ENCODE data around the gene ST13. TPM values are rescaled to one million over a fixed set of nuclear protein-coding genes. Genes with fewer than 3 reads are reported as not detected.

ST13 gene
- 14.1 and 31.7 TPM in 2 replicates for total RNA-seq (2011; cell fraction: chromatin; rRNA removed; ENCODE audit: low replicate concordance)
- 15.8 and 17.4 TPM in 2 replicates for total RNA-seq (2011; cell fraction: nucleolus; rRNA removed)
- total RNA-seq (2011; cell fraction: nucleoplasm; rRNA removed): 18.7 and 29.5 TPM in 2 replicates
- total RNA-seq (2014; rRNA removed) (178 and 255 TPM in 2 replicates), total RNA-seq (2014; rRNA removed; fragmentation: Illumina TruSeq; extraction: Trizol) (247 and 287 TPM in 2 replicates), total RNA-seq (2015; rRNA removed; fragmentation: Illumina TruSeq; extraction: Trizol) (306 and 311 TPM in 2 replicates), total RNA-seq (2021) (172 and 195 TPM in 2 replicates), polyA plus RNA-seq (2011; rRNA removed) (149 and 163 TPM in 2 replicates), polyA plus RNA-seq (2014; fragmentation: Illumina TruSeq; extraction: Trizol) (229 and 236 TPM in 2 replicates), polyA plus RNA-seq (2014; fragmentation: Nextera tagmentation; extraction: Ambion mirVana) (10 to 100 TPM; 53.6 to 69.7 TPM), polyA plus RNA-seq (2014; rRNA removed) (133 and 154 TPM in 2 replicates), polyA minus RNA-seq (2011; rRNA and poly(A)+ RNA removed) (192 and 227 TPM in 2 replicates), Bru-seq, nascent RNA (percentile 84 among the genes with signal in this experiment), BruChase-seq, experiment 1, labeled RNA remaining after a 2-hour chase (percentile 93 among the genes with signal in this experiment), BruChase-seq, experiment 2, labeled RNA remaining after a 6-hour chase (percentile 94 among the genes with signal in this experiment)
- polyA plus RNA-seq (2011; cell fraction: cytosol; rRNA removed): 37.7 and 60.8 TPM in 2 replicates
- polyA plus RNA-seq (2011; cell fraction: nucleus; rRNA removed): 21.8 and 44.2 TPM in 2 replicates
- 266 and 314 TPM in 2 replicates for polyA plus RNA-seq (2012)
- 89.3 and 102 TPM in 2 replicates for polyA minus RNA-seq (2011; cell fraction: cytosol; rRNA and poly(A)+ RNA removed)
- polyA minus RNA-seq (2011; cell fraction: nucleus; rRNA and poly(A)+ RNA removed): 9.3 and 23.3 TPM in 2 replicates
- long read RNA-seq, experiment 1, transcript ST13-201 (12 exons, 3,595 nt): major isoform, 403 of 530 reads
- long read RNA-seq, experiment 1, partial matches to known transcripts: 43 of 530 reads
- long read RNA-seq, experiment 1, other reads (novel, unspliced or antisense): 84 of 530 reads
- long read RNA-seq, experiment 2, transcript ST13-201 (12 exons, 3,595 nt): major isoform, 87 of 229 reads
- long read RNA-seq, experiment 2, partial matches to known transcripts: 51 of 229 reads
- long read RNA-seq, experiment 2, other reads (novel, unspliced or antisense): 91 of 229 reads
- long read RNA-seq, experiment 3, transcript ST13-201 (12 exons, 3,595 nt): major isoform, 202 of 245 reads
- long read RNA-seq, experiment 3, partial matches to known transcripts: 26 of 245 reads
- long read RNA-seq, experiment 3, other reads (novel, unspliced or antisense): 17 of 245 reads

DNA sequence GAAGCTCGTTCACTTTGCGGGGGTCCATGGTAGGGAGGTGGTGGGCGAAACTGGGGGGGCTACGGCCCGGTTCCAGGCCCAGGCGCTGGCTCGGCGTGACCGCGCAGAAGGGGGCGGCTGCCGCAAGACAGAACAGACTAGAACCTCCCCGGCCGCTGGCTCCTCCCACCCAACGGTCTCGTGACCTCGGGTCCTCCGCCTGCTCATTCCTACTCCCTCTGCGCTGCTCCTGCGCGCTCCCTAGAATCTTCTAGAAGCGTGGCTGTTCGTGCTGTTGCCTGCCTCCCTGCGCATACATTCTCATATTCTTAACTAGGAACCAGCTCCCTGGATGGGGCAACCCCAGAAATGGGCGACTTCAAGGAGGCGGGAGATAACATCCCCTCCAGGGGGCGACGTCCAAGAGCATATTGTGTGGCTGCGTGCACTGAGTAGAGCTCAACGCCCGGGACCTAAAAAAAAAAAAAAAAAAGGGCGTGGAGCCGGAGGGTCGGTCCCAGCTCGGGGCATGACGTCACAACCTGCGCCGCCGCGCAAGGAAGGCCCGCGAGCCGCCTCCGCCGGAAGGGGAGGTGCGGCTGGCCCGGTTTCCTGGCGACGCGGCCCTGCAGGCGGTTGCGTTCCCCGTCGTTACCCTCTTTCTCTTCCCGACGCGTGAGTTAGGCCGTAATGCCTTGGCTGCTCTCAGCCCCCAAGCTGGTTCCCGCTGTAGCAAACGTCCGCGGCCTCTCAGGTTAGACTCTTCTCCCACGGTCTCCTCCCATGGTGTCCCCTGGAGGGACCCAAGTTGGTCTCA is at the start of gene ST13, which contains the start of gene XPNPEP3:
Gene ST13 (minus strand): TSS at position 127 of the 796 bp plus-strand sequence. CDS start 99 bp downstream, at position 28.
Gene XPNPEP3 (plus strand): TSS at position 636 of the 796 bp plus-strand sequence. CDS start 34 bp downstream, at position 670.
- Histone ChIP-seq H3K4me2 (ENCODE audit: insufficient read depth, low read length) (peak within 1 kb of the TSS; percentile 88), H2AFZ (ENCODE audit: low read depth, low read length) (peak within 1 kb of the TSS; percentile 95), H3K27me3 (ENCODE audit: control insufficient read depth in 2 of 2, insufficient read depth in 2 of 2, low read length in 2 of 2) (no peaks in the 10 kb centered on the region), H3K9me1 (ENCODE audit: control insufficient read depth, insufficient read depth, low read length) (no peaks in the 10 kb centered on the region), H3K9me3 (replicated peaks; ENCODE audit: control insufficient read depth, insufficient read depth, low read depth, low read length) (no peaks in the 10 kb centered on the region), H3K4me1 (replicated peaks in 1 of 2; ENCODE audit: control insufficient read depth in 2 of 2, insufficient read depth in 2 of 2, low read length in 2 of 2) (peaks cover 7 to 10% of the 10 kb centered on the region in 2 experiments; a peak in 3 of 5 replicates), H3K27ac (ENCODE audit: extremely low read depth, low read depth, low read length) (peak within 1 kb of the TSS; percentile 95), H3K79me2 (ENCODE audit: control insufficient read depth, insufficient read depth, low read length) (peaks cover 89% of the 10 kb centered on the region), H3K36me3 (ENCODE audit: control insufficient read depth, insufficient read depth, low read length) (peaks cover 36% of the 10 kb centered on the region), H3K9ac (ENCODE audit: insufficient read depth in 1 of 2, low read depth in 2 of 2, low read length in 2 of 2) (peak within 1 kb of the TSS; percentile 91 to 94), H3K4me3 (peak within 1 kb of the TSS; percentile 88), H4K20me1 (replicated peaks; ENCODE audit: control insufficient read depth, insufficient read depth, low read length) (no peaks in the 10 kb centered on the region; the same call in 1 of the 2 replicates)
- peak; percentile 95 for ATAC-seq
- 0% methylated on average over 35 of the region's 63 CpGs for WGBS (ENCODE audit: insufficient coverage, low coverage, missing lambda C conversion rate)
- FAIRE-seq: peak; percentile 92
- no TSS peak for BruUV-seq (replicated peaks)
- CTCF ChIA-PET (ENCODE audit: low intra/inter-chr PET ratio): no interaction called here
- in situ Hi-C loops (cut with MboI) (no loop called here), intact Hi-C loops (cut with micrococcal nuclease) (loop anchor here (5.0 kb wide), 1 partner anchor 39 kb away; the partner anchor contains the start of gene SLC25A17)
- POLR2A ChIA-PET: interaction anchor here (0.6 to 2.8 kb wide), 4 partner anchors 10 to 296 kb away, joined by 3 to 11 read pairs (median 4); no protein-coding TSS in a partner anchor
- peak; percentile 85 to 96 (median 88) for DNase-seq (ENCODE audit: extremely low read depth in 1 of 4, low spot score in 3 of 4)
- TF ChIP-seq ZNF551 (CRISPR knock-in tag; IDR thresholded peaks at IDR 0.05) (no peak), BDP1 (IDR thresholded peaks at IDR 0.05; ENCODE audit: insufficient read depth, insufficient read length) (no peak), RBM39 (optimal IDR thresholded peaks at IDR 0.05; ENCODE audit: low read depth, low read length) (no peak)
- TF ChIP-seq, protein P1, sequence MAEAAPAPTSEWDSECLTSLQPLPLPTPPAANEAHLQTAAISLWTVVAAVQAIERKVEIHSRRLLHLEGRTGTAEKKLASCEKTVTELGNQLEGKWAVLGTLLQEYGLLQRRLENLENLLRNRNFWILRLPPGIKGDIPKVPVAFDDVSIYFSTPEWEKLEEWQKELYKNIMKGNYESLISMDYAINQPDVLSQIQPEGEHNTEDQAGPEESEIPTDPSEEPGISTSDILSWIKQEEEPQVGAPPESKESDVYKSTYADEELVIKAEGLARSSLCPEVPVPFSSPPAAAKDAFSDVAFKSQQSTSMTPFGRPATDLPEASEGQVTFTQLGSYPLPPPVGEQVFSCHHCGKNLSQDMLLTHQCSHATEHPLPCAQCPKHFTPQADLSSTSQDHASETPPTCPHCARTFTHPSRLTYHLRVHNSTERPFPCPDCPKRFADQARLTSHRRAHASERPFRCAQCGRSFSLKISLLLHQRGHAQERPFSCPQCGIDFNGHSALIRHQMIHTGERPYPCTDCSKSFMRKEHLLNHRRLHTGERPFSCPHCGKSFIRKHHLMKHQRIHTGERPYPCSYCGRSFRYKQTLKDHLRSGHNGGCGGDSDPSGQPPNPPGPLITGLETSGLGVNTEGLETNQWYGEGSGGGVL (CRISPR knock-in tag; IDR thresholded peaks at IDR 0.05): no peak
- TF ChIP-seq, protein P2, sequence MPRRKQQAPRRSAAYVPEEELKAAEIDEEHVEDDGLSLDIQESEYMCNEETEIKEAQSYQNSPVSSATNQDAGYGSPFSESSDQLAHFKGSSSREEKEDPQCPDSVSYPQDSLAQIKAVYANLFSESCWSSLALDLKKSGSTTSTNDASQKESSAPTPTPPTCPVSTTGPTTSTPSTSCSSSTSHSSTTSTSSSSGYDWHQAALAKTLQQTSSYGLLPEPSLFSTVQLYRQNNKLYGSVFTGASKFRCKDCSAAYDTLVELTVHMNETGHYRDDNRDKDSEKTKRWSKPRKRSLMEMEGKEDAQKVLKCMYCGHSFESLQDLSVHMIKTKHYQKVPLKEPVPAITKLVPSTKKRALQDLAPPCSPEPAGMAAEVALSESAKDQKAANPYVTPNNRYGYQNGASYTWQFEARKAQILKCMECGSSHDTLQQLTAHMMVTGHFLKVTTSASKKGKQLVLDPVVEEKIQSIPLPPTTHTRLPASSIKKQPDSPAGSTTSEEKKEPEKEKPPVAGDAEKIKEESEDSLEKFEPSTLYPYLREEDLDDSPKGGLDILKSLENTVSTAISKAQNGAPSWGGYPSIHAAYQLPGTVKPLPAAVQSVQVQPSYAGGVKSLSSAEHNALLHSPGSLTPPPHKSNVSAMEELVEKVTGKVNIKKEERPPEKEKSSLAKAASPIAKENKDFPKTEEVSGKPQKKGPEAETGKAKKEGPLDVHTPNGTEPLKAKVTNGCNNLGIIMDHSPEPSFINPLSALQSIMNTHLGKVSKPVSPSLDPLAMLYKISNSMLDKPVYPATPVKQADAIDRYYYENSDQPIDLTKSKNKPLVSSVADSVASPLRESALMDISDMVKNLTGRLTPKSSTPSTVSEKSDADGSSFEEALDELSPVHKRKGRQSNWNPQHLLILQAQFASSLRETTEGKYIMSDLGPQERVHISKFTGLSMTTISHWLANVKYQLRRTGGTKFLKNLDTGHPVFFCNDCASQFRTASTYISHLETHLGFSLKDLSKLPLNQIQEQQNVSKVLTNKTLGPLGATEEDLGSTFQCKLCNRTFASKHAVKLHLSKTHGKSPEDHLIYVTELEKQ (CRISPR knock-in tag; IDR thresholded peaks at IDR 0.05): no peak
- TF ChIP-seq, protein P3, sequence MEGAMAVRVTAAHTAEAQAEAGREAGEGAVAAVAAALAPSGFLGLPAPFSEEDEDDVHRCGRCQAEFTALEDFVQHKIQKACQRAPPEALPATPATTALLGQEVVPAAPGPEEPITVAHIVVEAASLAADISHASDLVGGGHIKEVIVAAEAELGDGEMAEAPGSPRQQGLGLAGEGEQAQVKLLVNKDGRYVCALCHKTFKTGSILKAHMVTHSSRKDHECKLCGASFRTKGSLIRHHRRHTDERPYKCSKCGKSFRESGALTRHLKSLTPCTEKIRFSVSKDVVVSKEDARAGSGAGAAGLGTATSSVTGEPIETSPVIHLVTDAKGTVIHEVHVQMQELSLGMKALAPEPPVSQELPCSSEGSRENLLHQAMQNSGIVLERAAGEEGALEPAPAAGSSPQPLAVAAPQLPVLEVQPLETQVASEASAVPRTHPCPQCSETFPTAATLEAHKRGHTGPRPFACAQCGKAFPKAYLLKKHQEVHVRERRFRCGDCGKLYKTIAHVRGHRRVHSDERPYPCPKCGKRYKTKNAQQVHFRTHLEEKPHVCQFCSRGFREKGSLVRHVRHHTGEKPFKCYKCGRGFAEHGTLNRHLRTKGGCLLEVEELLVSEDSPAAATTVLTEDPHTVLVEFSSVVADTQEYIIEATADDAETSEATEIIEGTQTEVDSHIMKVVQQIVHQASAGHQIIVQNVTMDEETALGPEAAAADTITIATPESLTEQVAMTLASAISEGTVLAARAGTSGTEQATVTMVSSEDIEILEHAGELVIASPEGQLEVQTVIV (CRISPR knock-in tag; IDR thresholded peaks at IDR 0.05; ENCODE audit: borderline replicate concordance): no peak

Measured in K562 (cell line).